ENCODE data around the gene RNASE7. TPM values are rescaled to one million over a fixed set of nuclear protein-coding genes. Genes with fewer than 3 reads are reported as not detected.

RNASE7 gene
- total RNA-seq, 2 experiments from 2014 or later = not detected

- BruUV-seq (replicated peaks) = no TSS peak
- CTCF ChIA-PET (ENCODE audit: unreplicated experiment) = no interaction called here
- TF ChIP-seq, protein P1, sequence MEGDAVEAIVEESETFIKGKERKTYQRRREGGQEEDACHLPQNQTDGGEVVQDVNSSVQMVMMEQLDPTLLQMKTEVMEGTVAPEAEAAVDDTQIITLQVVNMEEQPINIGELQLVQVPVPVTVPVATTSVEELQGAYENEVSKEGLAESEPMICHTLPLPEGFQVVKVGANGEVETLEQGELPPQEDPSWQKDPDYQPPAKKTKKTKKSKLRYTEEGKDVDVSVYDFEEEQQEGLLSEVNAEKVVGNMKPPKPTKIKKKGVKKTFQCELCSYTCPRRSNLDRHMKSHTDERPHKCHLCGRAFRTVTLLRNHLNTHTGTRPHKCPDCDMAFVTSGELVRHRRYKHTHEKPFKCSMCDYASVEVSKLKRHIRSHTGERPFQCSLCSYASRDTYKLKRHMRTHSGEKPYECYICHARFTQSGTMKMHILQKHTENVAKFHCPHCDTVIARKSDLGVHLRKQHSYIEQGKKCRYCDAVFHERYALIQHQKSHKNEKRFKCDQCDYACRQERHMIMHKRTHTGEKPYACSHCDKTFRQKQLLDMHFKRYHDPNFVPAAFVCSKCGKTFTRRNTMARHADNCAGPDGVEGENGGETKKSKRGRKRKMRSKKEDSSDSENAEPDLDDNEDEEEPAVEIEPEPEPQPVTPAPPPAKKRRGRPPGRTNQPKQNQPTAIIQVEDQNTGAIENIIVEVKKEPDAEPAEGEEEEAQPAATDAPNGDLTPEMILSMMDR (conservative IDR thresholded peaks at IDR 0.05; ENCODE audit: low read length) = no peak
- TF ChIP-seq EZH2phosphoT487 (IDR thresholded peaks at IDR 0.05; ENCODE audit: borderline replicate concordance, low read depth, low read length) = no peak
- Histone ChIP-seq H3K79me2 (ENCODE audit: insufficient read depth, low read depth, low read length) (no peaks in the 10 kb centered on the region), H3K4me1 (ENCODE audit: insufficient read depth, low read length, poor library complexity, severe bottlenecking) (no peaks in the 10 kb centered on the region), H3K9me2 (ENCODE audit: insufficient read depth, low read length) (no peaks in the 10 kb centered on the region), H3K36me3 (ENCODE audit: insufficient read depth, low read length) (no peaks in the 10 kb centered on the region), H3K9me3 (ENCODE audit: low read length) (no peaks in the 10 kb centered on the region), H2AFZ (ENCODE audit: low read length) (no peak overlapping the region), H3K27ac (ENCODE audit: low read depth, low read length, poor library complexity, severe bottlenecking) (no peak overlapping the region), H3K4me3 (ENCODE audit: low read depth, low read length, poor library complexity, severe bottlenecking) (no peak overlapping the region), H3K4me2 (ENCODE audit: low read length) (no peak overlapping the region), H4K20me1 (ENCODE audit: insufficient read depth, low read length) (no peaks in the 10 kb centered on the region)
- intact Hi-C loops (cut with micrococcal nuclease; ENCODE audit: unreplicated experiment) = no loop called here
- POLR2A ChIA-PET = no interaction called here
- no peak for DNase-seq (ENCODE audit: low spot score)
Observed at GRCh38 chr14:21020977-21021545, 21.1 kb upstream of the RNASE7 start.

DNA sequence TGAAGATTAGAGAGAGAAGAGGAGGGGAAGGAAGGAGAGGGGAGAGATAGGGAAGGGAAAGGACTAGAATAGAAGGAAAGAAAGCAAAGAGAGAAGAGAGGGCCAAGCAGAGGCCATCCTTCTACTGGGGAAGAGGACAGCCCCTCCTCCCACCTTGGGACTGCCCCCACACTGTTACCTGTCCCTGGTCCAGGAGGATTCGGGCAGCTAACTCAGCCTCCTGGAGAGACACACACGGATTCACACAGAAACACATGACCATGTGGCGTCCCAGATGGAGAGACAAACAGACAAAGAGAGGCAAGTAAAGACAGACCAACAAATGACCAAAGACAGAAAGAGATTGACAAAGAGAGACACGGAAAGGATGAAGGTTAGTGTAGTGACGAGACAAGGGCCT, 19.5 kb upstream of the RNASE7 start:
- Histone ChIP-seq H3K9me2 (ENCODE audit: insufficient read depth, low read length) (no peaks in the 10 kb centered on the region), H3K4me2 (ENCODE audit: low read length) (no peak overlapping the region), H3K27ac (ENCODE audit: low read depth, low read length, poor library complexity, severe bottlenecking) (no peak overlapping the region), H4K20me1 (ENCODE audit: insufficient read depth, low read length) (no peaks in the 10 kb centered on the region), H3K4me3 (ENCODE audit: low read depth, low read length, poor library complexity, severe bottlenecking) (no peak overlapping the region), H3K79me2 (ENCODE audit: insufficient read depth, low read depth, low read length) (no peaks in the 10 kb centered on the region), H2AFZ (ENCODE audit: low read length) (no peak overlapping the region), H3K4me1 (ENCODE audit: insufficient read depth, low read length, poor library complexity, severe bottlenecking) (no peaks in the 10 kb centered on the region), H3K36me3 (ENCODE audit: insufficient read depth, low read length) (no peaks in the 10 kb centered on the region), H3K9me3 (ENCODE audit: low read length) (no peaks in the 10 kb centered on the region)
- intact Hi-C loops (cut with micrococcal nuclease; ENCODE audit: unreplicated experiment) = no loop called here
- TF ChIP-seq EZH2phosphoT487 (IDR thresholded peaks at IDR 0.05; ENCODE audit: borderline replicate concordance, low read depth, low read length) = no peak
- TF ChIP-seq, protein P1 (conservative IDR thresholded peaks at IDR 0.05; ENCODE audit: low read length) = no peak
- ChIA-PET POLR2A (no interaction called here), CTCF (ENCODE audit: unreplicated experiment) (no interaction called here)
- BruUV-seq (replicated peaks) = no TSS peak
- DNase-seq (ENCODE audit: low spot score) = no peak

- H3K4me3 ChIP-seq (ENCODE audit: low read depth, low read length, poor library complexity, severe bottlenecking) = no peak overlapping the region
- BruUV-seq (replicated peaks) = no TSS peak
- no peak overlapping the region for H3K27ac ChIP-seq (ENCODE audit: low read depth, low read length, poor library complexity, severe bottlenecking)
- no peak overlapping the region for H3K4me2 ChIP-seq (ENCODE audit: low read length)
- H3K79me2 ChIP-seq (ENCODE audit: insufficient read depth, low read depth, low read length) = no peaks in the 10 kb centered on the region
- H3K9me2 ChIP-seq (ENCODE audit: insufficient read depth, low read length) = no peaks in the 10 kb centered on the region
- POLR2A ChIA-PET = no interaction called here
- no peak for DNase-seq (ENCODE audit: low spot score)
- no peak for TF ChIP-seq EZH2phosphoT487 (IDR thresholded peaks at IDR 0.05; ENCODE audit: borderline replicate concordance, low read depth, low read length)
- TF ChIP-seq, protein P1 (conservative IDR thresholded peaks at IDR 0.05; ENCODE audit: low read length) = no peak
- no peaks in the 10 kb centered on the region for H3K9me3 ChIP-seq (ENCODE audit: low read length)
- H3K36me3 ChIP-seq (ENCODE audit: insufficient read depth, low read length) = no peaks in the 10 kb centered on the region
- no peak overlapping the region for H2AFZ ChIP-seq (ENCODE audit: low read length)
- no peaks in the 10 kb centered on the region for H4K20me1 ChIP-seq (ENCODE audit: insufficient read depth, low read length)
- CTCF ChIA-PET (ENCODE audit: unreplicated experiment) = interaction anchor here (0.6 kb wide), 1 partner anchor 418 kb away, joined by 3 read pairs; no protein-coding TSS in a partner anchor
- intact Hi-C loops (cut with micrococcal nuclease; ENCODE audit: unreplicated experiment) = no loop called here
- no peaks in the 10 kb centered on the region for H3K4me1 ChIP-seq (ENCODE audit: insufficient read depth, low read length, poor library complexity, severe bottlenecking)
Observed at GRCh38 chr14:21023174-21023573, 19.0 kb upstream of the RNASE7 start.

Measured in OCI-LY7 (cell line).